SK-N-SH (cell line): ENCODE results near the gene TMEM92. TPM values are rescaled to one million over a fixed set of nuclear protein-coding genes. Genes with fewer than 3 reads are reported as not detected.

Source experiments
- CTCF ChIA-PET: fragments of 300-600, 350-600 bp; formaldehyde crosslinking; extraction: SDS; loops from one replicate; lab custom pipeline; 2021; lab: Yijun Ruan, JAX
- POLR2A ChIA-PET: fragments of 350-600 bp; sonication (Branson Sonifier 250); formaldehyde crosslinking; extraction: SDS; loops from one replicate; lab custom pipeline; 2020; ENCODE audit warnings: antibody characterized with exemption, inconsistent platforms; lab: Yijun Ruan, JAX
- DNase-seq: peaks from one replicate; pipeline ENCODE4 v3.0.0; 2012
- H2AFZ ChIP-seq: fragments of 200-600 bp; sonication (generic); 2 replicates; pipeline ENCODE4 v1.8.1; 2016; ENCODE audit warnings: antibody characterized with exemption, mild to moderate bottlenecking, low read depth
- H3F3A ChIP-seq: fragments of 200-600 bp; sonication (generic); replicated peaks from 2 replicates; pipeline ENCODE3; 2016; ENCODE audit warnings: antibody characterized with exemption, mild to moderate bottlenecking; ENCODE audit not compliant: insufficient read depth
- H3K27ac ChIP-seq, 2 experiments: fragments of 200-500 bp in 1 of 2; fragments of 200-600 bp in 1 of 2; sonication (Bioruptor generic) in 1 of 2; sonication (generic), shearing (Covaris generic) in 1 of 2; 2 replicates each; pipeline versions ENCODE4 v1.5.1 to v1.6.1; 2014 to 2016; ENCODE audit warnings: low read depth in 2 of 2, inconsistent platforms in 1 of 2, low read length in 1 of 2, mild to moderate bottlenecking in 1 of 2, mixed read lengths in 1 of 2
- H3K27me3 ChIP-seq: fragments of 200-600 bp; sonication (generic), shearing (Covaris generic); 2 replicates; pipeline ENCODE4 v1.6.1; 2016; ENCODE audit warnings: mixed run types; ENCODE audit not compliant: insufficient read depth
- H3K36me3 ChIP-seq, 2 experiments: fragments of 200-500 bp in 1 of 2; fragments of 200-600 bp in 1 of 2; sonication (Bioruptor generic) in 1 of 2; sonication (generic) in 1 of 2; replicated peaks in 1 of 2; 2 replicates each; pipeline versions ENCODE3 to v1.5.1; 2014 to 2016; ENCODE audit warnings: low read length in 1 of 2, mild to moderate bottlenecking in 1 of 2; ENCODE audit not compliant: insufficient read depth in 2 of 2, control insufficient read depth in 1 of 2
- H3K4me1 ChIP-seq, 2 experiments: fragments of 200-500 bp in 1 of 2; fragments of 200-600 bp in 1 of 2; sonication (Bioruptor generic) in 1 of 2; sonication (generic), shearing (Covaris generic) in 1 of 2; 2 replicates each; pipeline versions ENCODE4 v1.5.1 to v1.6.1; 2014 to 2016; ENCODE audit warnings: low read depth in 1 of 2, low read length in 1 of 2, mixed run types in 1 of 2; ENCODE audit not compliant: insufficient read depth in 2 of 2, control insufficient read depth in 1 of 2
- H3K4me2 ChIP-seq: fragments of 200-600 bp; sonication (generic), shearing (Covaris generic); 2 replicates; pipeline ENCODE4 v1.6.1; 2017; ENCODE audit warnings: mixed run types
- H3K4me3 ChIP-seq, 2 experiments: fragments of 200-500 bp in 1 of 2; fragments of 200-600 bp in 1 of 2; sonication (Bioruptor generic) in 1 of 2; sonication (generic), shearing (Covaris generic) in 1 of 2; 2 replicates each; pipeline versions ENCODE4 v1.5.1 to v1.8.1; 2014 to 2016; ENCODE audit warnings: low read depth in 2 of 2, inconsistent platforms in 1 of 2, low read length in 1 of 2, mild to moderate bottlenecking in 1 of 2, mixed read lengths in 1 of 2, moderate library complexity in 1 of 2
- H3K79me2 ChIP-seq: fragments of 200-600 bp; sonication (generic); 2 replicates; pipeline ENCODE4 v1.8.1; 2017; ENCODE audit warnings: mild to moderate bottlenecking; ENCODE audit not compliant: insufficient read depth
- H3K9ac ChIP-seq: fragments of 200-600 bp; sonication (generic); 2 replicates; pipeline ENCODE4 v1.6.1; 2017; ENCODE audit warnings: mixed run types
- H3K9me2 ChIP-seq: fragments of 200-600 bp; sonication (generic); 2 replicates; pipeline ENCODE4 v1.6.1; 2017; ENCODE audit warnings: mixed run types
- H3K9me3 ChIP-seq: fragments of 200-600 bp; sonication (generic); 2 replicates; pipeline ENCODE4 v1.6.1; 2017; ENCODE audit warnings: mixed run types, mild to moderate bottlenecking, moderate library complexity
- H4K20me1 ChIP-seq: fragments of 200-600 bp; sonication (generic); 2 replicates; pipeline ENCODE4 v1.6.1; 2017; ENCODE audit warnings: mild to moderate bottlenecking, mixed run types; ENCODE audit not compliant: insufficient read depth
- CHD2 ChIP-seq: fragments of 150-350 bp; IDR thresholded peaks from 2 replicates; pipeline ENCODE4 v1.6.1; 2018; ENCODE audit warnings: low read length; ENCODE audit not compliant: partially characterized antibody
- ELF1 ChIP-seq: IDR thresholded peaks from 2 replicates; pipeline ENCODE4 v1.4.0; 2012
- EZH2phosphoT487 ChIP-seq: fragments of 200-600 bp; sonication (generic); IDR thresholded peaks from 2 replicates; pipeline ENCODE4 v1.6.1; 2017; ENCODE audit warnings: low read depth, mixed run types, mild to moderate bottlenecking, antibody characterized with exemption, moderate library complexity, borderline replicate concordance
- FOSL2 ChIP-seq: IDR thresholded peaks from 2 replicates; pipeline ENCODE4 v1.4.0; 2012; ENCODE audit warnings: low read depth, mild to moderate bottlenecking, moderate library complexity, borderline replicate concordance
- GABPA ChIP-seq: IDR thresholded peaks from 2 replicates; pipeline ENCODE4 v1.4.0; 2012; ENCODE audit warnings: low read depth, mild to moderate bottlenecking
- GATA2 ChIP-seq: sonication (generic); formaldehyde crosslinking; IDR thresholded peaks from 2 replicates; pipeline ENCODE4 v1.5.0; 2020; ENCODE audit warnings: mild to moderate bottlenecking, missing genetic modification reagents
- JUND ChIP-seq: IDR thresholded peaks from 2 replicates; pipeline ENCODE4 v1.4.0; 2012
- MAX ChIP-seq: IDR thresholded peaks from 2 replicates; pipeline ENCODE4 v1.4.0; 2012; ENCODE audit warnings: low read depth
- MEF2A ChIP-seq: IDR thresholded peaks from 2 replicates; pipeline ENCODE4 v1.4.0; 2012; ENCODE audit warnings: low read depth, borderline replicate concordance
- NFIC ChIP-seq: IDR thresholded peaks from 2 replicates; pipeline ENCODE4 v1.4.0; 2012; ENCODE audit warnings: borderline replicate concordance
- PBX3 ChIP-seq: IDR thresholded peaks from 2 replicates; pipeline ENCODE4; 2012
- POLR2AphosphoS5 ChIP-seq: IDR thresholded peaks from 2 replicates; pipeline ENCODE4 v1.6.1; 2012; ENCODE audit warnings: low read depth, low read length
- REST ChIP-seq: IDR thresholded peaks from 2 replicates; pipeline ENCODE4 v1.6.1; 2012; ENCODE audit warnings: mild to moderate bottlenecking, low read depth, low read length, moderate library complexity
- RFX5 ChIP-seq: IDR thresholded peaks from 2 replicates; pipeline ENCODE4 v1.6.1; 2012; ENCODE audit warnings: mild to moderate bottlenecking, improper control_type of control experiment, low read length
- SMC3 ChIP-seq: IDR thresholded peaks from 2 replicates; pipeline ENCODE4 v1.6.1; 2012; ENCODE audit warnings: low read depth, low read length, improper control_type of control experiment
- TAF1 ChIP-seq: IDR thresholded peaks from 2 replicates; pipeline ENCODE4 v1.6.1; 2012; ENCODE audit warnings: low read depth, mild to moderate bottlenecking, low read length, moderate library complexity, borderline replicate concordance
- TCF12 ChIP-seq: IDR thresholded peaks from 2 replicates; pipeline ENCODE4 v1.4.0; 2012
- YY1 ChIP-seq: IDR thresholded peaks from 2 replicates; pipeline ENCODE4 v1.4.0; 2012; ENCODE audit warnings: low read depth, mild to moderate bottlenecking
- WGBS: methylation state at CpG from one replicate; pipeline ENCODE4 v1.1.6; 2017; ENCODE audit warnings: low lambda C conversion rate; 5-methylcytosine and 5-hydroxymethylcytosine counted together
- polyA plus RNA-seq, 3 experiments: library from polyadenylated mRNA; depleted of rRNA; stranded (reverse); fragments of >200 nt; gene quantifications; 2 replicates each; pipeline ENCODE4 v1.2.3, GENCODE V29; 2012

Gene TMEM92
- polyA plus RNA-seq, 1 of the 3 experiments (the other 2 are of a cell fraction), result 0.46 TPM

DNA sequence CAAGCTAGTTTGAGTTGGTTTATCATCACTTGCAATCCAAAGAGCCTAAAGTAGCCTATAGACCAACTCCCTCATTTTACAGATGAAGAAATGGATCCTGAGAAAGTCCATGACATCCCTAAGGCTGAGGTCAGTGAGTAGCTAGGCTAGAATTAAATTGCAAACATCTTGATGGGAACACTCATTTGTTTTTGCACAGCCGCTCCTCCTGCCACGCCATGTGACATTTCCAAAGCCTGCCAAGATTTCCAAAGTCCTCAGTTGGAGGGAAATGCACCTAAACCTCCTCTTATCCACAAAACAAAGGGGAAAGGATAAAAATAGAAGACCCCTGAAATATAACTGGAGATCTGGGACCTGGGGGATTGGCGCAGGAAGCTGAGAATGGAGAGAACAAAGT lies 15.0 kb downstream of the TMEM92 start (continued):
- TF ChIP-seq REST (no peak), RFX5 (no peak)

GRCh38 chr17:50289991-50290702 lies 15.9 kb downstream of the TMEM92 start:
- TF ChIP-seq REST, result peak; percentile 61; the same call in 1 of the 2 replicates
- no peak for TF ChIP-seq CHD2
- no peak; the same call in 1 of the 2 replicates for TF ChIP-seq JUND
- TF ChIP-seq EZH2phosphoT487, result no peak
- peak; percentile 19; the same call in 1 of the 2 replicates for TF ChIP-seq TAF1
- peak; percentile 92 for TF ChIP-seq NFIC
- peak; percentile 85 for TF ChIP-seq TCF12
- TF ChIP-seq MEF2A, result no peak
- no peak; the same call in 1 of the 2 replicates for TF ChIP-seq ELF1
- TF ChIP-seq PBX3, result peak; percentile 68
- TF ChIP-seq RFX5, result no peak
- TF ChIP-seq SMC3, result no peak
- peak; percentile 97 for TF ChIP-seq FOSL2
- no peak for TF ChIP-seq GATA2
- TF ChIP-seq GABPA, result peak; percentile 44; the same call in 1 of the 2 replicates
- peak; percentile 66 for TF ChIP-seq POLR2AphosphoS5
- TF ChIP-seq MAX, result peak; percentile 72
- TF ChIP-seq YY1, result peak; percentile 85
- Histone ChIP-seq H3K4me1 (peaks cover 0 to 27% of the 10 kb centered on the region in 2 experiments; a peak in 3 of 4 replicates), H3K9me3 (no peaks in the 10 kb centered on the region), H3K27ac (peak overlapping the region in 1 of 2 experiments; percentile 79; a peak in 2 of 4 replicates), H3F3A (peaks cover 26% of the 10 kb centered on the region), H3K27me3 (no peaks in the 10 kb centered on the region), H2AFZ (peak overlapping the region; percentile 48), H3K79me2 (peaks cover 12% of the 10 kb centered on the region; the same call in 1 of the 2 replicates), H3K36me3 (no peaks in the 10 kb centered on the region), H3K9me2 (no peaks in the 10 kb centered on the region), H3K4me3 (peak overlapping the region in 1 of 2 experiments; percentile 18; a peak in 2 of 4 replicates), H3K9ac (peak overlapping the region; percentile 35; the same call in 1 of the 2 replicates), H3K4me2 (peak overlapping the region; percentile 48), H4K20me1 (no peaks in the 10 kb centered on the region)
- WGBS, result 46% methylated on average over 8 of the region's 8 CpGs
- ChIA-PET CTCF (interaction anchor here (1.1 to 53.3 kb wide), 13 partner anchors 11 to 292 kb away, joined by 3 to 2150 read pairs (median 8); partner anchors contain the start of genes COL1A1, SGCA and TMEM92), POLR2A (no interaction called here)
- no peak for DNase-seq
